SIG-M5 (cell line): Measurements from ENCODE around the gene CNTN4.
"Not testable (repeated sequence)": the region's sequence is repeated elsewhere in the genome, so short reads cannot be mapped to it uniquely, and the experiment has no call there.

Source experiments
- DNase-seq: peaks from one replicate; lab custom pipeline; 2025; lab: John Stamatoyannopoulos, UW

The CNTN4 gene

DNA sequence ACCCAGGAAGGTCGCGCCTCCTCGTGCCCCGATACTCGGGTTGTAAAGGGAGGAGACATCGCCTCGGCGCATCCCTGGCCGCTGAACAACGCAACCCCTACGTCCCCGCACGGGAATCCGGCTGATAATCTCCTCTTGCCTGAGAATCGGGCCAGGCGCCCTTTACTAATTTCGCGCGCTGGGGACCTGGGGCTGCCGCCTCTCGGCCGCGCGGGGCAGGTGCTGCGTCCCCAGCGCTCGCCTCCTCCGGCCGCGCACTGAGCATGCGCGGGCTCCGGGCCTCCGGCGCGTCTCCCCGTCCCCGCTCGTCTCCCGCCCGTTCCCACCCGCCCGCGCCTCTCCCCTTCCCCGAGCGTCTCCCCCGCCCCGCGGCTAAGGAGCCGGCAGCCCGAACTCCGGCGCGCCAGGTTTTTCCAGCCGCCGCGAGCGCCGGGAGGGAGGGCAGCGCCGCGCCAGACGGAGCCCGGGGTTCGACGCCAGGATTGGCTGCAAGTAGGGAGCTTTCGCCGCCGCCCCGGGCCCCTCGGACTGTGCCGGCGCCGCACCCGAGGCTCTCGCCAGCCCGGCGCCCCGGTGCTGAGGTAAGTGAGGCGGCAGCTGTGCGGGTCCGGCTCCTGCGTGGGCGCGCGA, at the start of gene CNTN4:
TSS of gene CNTN4 (plus strand) at position 469 of the 630 bp plus-strand sequence.
- DNase-seq, result no peak

DNA sequence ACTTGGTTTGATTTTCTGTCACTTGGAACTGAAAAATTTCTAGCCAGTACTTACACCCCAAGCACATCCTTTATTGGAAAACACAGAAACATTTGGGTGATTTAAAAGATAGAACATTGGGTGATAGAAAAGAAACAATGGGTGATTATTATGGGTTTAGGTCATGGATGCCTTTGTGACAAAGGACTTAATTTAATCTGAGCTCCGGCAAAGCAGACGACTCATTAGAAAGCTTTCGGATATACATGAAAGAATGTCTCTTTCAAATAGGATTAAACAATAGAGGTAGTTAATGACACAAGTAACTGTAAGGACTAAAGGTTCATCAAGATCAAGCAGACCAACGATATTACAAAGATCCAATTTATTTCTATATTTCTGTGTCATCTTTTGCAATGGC, 37.3 kb upstream of the CNTN4 start:
- DNase-seq, result no peak

DNA sequence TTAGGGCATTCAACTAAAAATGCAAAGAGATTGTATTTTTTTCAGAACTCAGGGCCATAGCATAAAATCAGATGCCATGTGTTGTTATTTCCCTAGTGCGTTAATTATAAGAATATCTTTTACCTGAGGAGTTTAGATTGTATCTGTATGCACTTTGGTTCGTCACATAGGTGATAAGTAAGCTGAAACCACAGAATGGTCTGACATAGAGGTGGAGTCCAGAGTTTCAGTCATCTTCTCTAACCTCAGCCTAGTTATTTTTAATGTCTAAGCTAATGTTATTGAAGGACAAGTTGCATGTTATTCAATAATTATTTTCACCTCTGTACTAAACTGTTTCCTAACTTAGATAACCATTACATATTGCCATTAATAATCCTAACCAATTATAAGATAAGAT, 27.1 kb upstream of the CNTN4 start:
- DNase-seq, result no peak

DNA sequence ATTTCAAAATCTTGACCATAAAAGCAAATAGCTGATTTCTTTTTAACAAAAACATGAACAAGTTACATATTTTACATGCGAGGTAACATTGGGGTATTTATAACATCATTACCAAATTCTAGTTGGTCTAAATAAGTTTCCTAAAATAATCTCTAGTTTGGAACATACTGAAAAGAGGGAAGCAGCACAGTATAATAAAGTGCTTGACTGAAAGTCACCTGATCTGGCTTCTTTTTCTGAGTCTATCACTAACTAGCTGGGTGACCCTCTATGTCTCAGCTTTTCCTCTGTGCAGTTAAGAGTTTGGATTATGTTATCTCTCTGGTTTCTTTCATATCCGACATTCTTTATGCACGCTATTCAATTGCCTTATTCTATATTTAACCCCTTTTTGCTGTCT, 19.8 kb upstream of the CNTN4 start:
- no peak for DNase-seq

DNA sequence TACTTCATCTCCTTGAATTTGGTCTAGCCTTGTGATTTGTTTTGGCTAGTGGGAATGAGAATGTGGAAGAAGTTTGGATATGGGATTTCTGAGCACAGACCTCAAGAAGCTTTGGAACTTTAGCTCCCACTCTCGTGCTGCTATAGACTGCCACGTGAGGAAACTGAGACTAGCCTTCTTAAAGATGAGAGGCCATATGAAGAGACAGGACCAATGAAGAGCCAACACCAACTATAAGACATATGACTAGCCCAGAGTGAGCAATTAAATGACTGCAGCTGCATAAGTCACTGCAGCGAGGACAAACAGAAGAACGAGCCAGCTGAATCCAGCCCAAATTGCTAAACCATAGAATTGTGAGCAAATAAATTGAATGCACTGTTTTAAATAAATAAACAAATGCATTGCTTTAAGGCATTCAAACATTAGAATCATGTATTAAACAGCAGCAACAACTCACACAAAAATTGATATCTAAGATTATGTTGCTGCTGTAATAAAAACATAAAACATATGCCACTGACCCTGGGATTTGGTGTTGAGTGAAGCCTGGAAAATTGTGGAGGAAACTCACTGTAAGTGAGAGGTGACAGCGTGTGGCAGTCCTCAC, 15.7 kb upstream of the CNTN4 start:
- no peak for DNase-seq

DNA sequence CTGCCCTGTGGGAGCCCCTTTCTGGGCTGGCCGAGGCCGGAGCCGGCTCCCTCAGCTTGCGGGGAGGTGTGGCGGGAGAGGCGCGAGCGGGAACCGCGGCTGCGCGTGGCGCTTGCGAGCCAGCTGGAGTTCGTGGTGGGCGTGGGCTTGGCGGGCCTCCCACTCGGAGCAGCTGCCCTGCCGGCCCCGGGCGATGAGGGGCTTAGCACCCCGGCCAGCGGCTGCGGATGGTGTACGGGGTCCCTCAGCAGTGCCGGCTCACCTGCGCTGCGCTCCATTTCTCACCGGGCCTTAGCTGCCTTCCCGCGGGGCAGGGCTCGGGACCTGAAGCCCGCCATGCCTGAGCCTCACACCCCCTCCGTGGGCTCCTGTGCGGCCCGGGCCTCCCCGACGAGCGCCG, 15.1 kb upstream of the CNTN4 start:
- not testable (repeated sequence) for DNase-seq

DNA sequence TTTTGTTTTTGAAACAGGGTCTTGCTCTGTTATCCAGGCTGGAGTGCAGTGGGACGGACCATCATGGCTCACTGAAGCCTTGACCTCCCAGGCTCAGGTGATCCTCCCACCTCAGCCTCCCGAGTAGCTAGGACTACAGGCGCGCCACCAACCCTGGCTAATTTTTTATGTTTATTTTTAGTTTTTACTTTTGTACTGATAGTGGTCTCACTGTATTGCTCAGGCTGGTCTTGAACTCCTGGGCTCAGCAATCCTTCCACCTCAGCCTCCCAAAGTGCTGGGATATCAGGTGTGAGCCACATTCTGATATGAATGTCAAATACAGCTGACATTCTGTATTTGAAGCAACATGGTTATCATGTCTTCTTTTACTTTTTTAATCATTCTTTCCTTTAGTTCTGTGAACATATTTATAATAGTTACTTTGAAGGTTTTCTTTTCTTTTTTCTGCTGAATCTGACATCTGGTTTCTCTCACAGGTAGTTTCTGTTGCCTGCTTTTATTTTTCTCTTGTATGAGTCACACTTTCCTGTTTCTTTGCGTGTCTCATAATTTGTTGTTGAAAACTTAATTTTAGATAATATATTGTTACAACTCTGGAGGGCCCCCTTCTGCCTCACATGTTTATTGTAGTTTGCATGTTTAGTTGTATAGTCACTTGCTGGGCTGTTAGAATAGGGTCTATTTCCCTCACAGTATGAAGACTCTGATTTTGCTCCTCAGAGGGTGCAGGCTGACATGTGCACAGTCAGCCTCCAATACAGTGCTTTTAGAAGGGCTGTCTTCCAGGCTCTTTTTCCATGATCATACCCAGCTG, 8.4 kb upstream of the CNTN4 start:
- DNase-seq, result no peak

DNA sequence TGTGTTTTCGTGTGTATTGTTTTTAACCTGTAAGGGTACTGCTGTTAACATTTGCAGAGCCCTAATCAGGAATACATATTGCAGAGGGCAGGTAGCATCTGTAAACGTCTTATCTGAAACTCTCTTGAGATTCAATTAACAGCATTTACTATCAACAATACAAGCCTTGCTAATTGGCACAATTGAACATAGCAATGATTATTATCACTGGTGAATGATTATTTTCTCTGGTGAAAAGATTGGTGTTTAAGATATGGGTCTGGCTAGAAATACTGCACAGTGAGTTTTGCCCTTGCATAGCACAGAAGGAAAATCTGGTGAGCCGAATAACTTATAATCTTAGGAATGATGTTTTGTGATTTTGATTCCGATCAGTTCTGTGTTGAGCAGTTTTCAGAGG, 5.9 kb upstream of the CNTN4 start:
- no peak for DNase-seq

DNA sequence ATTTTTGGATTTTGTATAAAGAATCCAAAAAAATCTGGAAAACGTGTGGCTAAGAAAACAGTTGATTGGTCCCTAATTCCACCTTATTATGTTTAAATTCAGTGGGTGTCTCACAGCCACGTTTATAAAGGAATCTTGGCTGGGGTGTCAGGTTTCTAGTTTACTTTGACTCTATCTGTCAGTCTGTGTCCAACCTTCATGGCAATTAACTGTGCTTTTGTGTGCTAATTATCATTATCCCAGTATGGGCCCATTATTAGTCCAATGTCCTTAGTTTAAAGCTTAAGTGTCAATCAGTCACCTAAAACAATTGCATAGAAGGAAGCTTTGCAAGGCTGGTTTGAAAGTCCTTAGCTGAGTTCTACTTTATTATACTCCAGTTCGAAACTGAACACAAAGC, 3.7 kb upstream of the CNTN4 start:
- DNase-seq, result no peak

DNA sequence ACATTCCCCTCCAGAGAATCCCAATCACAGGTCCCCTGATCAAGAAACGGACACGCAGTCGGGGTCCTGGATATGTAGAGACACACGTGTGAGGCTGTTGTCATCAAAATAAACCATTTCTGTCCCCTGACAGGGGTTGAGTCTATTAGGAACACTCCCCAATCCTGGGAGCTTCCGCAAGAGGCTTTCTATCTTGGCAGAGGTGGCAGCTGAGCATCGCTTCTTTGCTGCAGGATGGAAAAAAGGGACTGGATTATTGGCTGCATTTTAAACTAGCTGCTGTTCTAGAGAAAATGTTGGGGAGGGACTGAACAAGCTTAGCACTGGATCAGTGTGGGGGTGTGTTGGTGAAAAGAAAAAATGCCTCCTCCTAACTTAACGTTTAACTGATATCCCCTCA, 2.5 kb upstream of the CNTN4 start:
- DNase-seq, result no peak

DNA sequence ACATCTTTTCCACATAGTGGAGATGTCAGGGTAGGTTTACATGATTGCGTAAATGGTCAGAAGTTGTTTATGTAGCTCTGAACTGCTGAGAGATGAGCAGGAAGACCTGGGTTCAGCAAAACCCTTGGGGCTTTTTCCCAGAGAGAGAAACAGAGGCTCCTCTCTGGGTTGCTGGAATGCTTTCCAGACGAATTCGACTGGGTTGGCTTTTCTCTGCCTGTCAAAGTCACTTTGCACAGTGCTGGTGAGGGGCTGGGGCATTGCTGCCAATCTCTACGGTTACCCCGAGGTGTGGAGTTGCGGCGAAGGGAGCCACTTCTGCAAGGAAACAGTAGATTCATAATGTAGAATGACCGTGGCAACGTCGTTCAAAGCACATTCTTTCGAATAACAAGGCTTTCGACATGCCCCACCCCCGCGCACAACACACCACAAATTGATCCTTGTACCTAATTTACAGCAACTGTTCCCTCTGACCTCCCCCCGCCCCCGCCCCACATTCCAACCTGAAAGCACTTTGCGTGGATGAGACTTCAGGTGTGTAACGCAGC, 950 bp upstream of the CNTN4 start:
- DNase-seq, result no peak

DNA sequence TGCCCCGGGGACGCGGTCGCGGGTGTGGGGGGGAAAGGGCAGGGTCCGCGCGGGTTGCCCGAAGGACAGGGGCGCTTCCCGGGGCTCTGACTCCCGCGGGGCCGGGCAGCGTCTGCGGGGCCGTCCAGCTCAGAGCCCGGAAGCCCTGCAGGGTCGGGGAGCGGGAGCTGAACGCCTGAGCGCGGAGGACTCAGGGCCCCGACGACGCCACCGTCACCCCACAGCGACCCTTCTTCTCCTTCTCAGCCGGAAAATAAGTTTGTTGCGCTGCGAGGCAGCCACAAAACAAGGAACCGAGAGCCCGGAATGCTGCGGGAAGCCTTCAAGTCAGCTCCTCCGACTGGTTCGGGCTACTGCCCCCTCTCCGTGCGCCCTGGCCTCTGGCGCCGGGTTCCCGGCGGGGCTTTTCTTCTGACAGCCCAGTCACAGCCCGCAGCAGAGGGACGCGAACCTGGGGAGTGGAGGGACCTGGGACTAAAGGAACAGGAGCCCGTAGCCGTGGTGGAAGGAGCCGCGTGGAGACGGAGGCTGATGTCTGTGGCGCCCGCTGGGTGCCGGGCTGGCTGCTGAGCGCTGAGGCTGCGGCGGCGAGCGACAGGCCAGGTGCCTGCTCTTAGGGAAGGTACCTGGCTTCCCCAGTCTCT, 484 bp downstream of the CNTN4 start:
- DNase-seq, result no peak

DNA sequence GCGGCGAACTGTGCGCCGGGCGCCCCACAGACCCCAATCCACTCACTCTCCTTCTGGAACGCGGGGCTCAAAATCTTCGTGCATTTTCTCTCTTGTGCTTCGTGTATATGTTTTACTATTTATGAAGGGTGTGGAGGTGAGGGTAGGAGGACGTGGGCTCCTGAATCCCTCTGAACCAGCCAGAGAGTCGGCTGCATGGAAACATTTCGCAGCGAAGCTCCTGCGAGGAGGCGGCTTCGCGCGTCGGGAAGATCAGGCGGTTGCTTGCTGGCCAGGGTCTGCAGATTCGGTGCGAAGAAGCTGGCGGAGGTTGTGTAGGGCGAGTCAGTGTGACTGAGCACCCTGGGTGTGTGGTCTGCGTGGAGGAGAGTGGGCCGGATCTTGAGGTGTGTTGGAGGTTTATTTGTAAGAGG, 1.1 kb downstream of the CNTN4 start:
- no peak for DNase-seq

DNA sequence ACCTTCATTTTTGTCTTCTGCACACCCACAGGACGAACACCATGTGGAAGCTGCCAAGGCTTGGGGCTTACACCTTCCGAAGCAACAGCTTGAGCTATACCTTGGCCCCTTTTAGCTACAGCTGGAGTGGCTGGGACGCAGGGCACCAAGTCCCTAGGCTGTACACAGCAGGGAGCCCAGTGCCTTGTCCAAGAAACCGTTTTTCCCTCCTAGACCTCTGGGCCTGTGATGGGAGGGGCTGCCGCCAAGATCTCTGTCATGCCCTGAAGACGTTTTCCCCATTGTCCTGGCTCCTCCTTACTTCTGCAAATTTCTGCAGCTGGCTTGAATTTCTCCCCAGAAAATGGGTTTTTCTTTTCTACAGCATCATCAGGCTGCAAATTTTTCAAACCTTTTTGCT, 7.8 kb downstream of the CNTN4 start:
- DNase-seq, result no peak

DNA sequence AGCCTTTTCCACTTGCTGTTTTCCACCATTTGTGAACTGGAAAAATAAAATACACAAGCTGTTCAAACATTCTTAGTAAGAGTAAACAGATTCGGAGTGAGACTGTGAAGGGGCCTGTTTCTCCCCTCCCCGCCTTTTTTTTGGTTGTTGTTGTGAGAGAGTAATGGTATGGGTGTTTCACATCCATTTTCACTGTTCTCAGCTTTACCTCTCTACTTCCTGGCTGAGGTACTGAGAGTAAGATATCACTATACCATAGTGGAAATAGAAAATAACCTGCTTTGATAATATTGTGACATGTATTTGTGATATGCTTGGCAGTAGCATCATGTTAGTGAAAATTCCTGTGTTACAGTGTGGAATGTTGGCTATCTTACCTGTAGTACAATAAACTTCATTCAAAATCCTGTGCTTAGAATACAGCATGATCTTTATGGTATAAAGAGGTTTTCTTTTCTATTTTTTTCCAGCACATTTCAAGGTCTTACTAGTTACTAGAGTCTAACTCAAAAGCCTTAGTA, 12.0 kb downstream of the CNTN4 start:
- DNase-seq, result no peak

DNA sequence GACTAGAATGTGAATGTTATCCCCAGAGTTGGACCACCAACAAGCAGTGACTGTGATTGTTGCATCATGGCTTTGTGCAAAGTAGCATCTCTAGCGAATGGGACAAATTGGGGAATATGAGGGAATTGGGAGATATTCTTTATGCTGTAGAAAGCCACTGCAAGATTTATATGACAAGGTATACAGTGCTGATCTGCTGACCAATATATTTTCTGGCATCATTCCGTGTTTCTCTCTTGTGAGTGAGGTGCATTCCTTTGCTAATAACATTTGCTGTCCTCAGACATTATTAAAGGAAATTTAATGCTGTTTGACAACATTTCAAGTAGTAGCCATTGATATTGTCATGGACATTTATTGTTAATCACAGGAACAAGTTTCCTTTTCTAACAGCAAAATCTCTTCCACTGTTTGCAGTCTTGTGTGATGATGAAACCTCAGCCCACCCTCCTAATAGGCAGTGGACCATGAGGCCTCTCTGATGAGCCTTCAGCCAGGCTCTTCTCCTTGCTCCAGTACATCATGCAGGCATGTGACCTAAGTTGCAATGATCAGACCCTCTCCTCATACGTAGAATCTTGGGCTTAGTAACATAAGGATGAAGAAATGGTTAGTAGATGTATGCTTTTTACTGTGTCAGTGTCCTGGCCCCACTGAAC, 16.1 kb downstream of the CNTN4 start:
- no peak for DNase-seq

DNA sequence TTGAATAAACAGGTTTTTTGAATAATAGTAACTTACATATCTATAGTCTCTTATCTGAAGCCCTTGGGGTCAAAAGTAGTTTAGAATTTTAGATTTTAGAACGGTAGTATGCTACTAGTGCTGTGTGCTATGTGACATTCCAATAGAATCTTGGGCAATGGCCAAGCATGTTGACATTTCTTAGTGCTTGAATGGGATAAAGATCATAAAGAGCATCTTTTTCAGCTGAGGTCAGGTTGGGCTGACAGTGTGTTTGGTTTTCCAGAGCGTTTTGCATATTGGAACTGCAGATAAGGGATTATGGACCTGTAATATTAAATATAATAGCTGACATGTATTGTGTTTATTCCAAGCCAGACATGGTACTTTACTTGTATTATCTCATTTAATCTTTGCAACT, 32.1 kb downstream of the CNTN4 start:
- DNase-seq, result no peak

DNA sequence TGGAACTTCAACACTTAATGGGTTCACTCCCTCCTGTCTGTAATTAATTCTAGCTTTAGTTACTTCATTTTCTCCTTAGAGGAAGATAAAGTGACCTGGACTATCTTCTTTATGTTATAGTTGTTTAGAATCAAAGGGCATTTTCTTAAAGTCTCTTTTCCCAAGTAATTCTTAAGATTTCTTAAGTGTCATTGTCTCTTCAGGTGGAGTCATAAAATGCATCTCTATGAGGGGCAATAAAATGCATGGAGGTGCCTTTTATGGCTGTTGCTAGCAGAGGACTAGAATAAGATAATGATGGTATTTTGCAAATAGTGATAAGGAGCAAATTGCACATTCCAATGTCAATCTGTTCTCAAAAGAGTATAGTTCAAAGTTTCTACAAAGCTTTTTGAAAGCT, 34.5 kb downstream of the CNTN4 start:
- DNase-seq, result no peak

DNA sequence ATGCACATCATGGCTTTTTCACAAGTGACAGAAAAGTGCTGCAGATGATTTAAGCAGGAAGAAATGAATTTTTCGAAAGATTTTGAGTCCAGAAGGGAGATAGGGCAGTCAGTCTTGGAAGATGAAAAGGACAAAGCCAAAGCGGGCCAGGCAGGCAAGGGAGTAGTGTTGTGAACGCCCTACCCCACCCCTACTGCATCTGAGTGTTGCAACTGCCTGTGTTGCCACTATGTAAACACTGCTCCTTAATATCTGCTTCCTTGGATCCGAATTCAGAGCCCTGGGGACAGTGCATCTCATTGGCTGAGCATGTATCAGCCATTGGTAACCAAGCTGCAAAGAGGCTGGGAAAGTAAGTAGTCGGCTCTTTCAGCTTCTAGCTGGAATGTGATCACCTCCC, 39.0 kb downstream of the CNTN4 start:
- DNase-seq, result no peak

DNA sequence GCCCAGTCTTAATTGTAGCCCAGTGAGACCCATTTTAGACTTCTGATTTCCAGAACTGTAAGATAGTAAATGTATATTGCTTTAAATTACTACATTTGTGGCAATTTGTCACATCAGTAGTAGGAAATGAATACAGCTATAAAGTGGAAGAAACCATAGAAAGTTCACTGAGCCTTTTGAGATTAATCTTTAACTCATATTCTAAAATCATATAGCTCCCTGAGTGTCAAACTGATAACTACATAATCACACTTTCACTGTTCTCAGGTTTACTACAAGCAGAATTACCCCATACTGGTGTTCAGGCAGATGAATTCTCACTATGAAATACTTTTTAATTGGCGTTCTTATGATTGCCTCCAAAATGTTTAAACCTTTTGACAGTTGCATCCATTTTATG, 42.8 kb downstream of the CNTN4 start:
- DNase-seq, result no peak

DNA sequence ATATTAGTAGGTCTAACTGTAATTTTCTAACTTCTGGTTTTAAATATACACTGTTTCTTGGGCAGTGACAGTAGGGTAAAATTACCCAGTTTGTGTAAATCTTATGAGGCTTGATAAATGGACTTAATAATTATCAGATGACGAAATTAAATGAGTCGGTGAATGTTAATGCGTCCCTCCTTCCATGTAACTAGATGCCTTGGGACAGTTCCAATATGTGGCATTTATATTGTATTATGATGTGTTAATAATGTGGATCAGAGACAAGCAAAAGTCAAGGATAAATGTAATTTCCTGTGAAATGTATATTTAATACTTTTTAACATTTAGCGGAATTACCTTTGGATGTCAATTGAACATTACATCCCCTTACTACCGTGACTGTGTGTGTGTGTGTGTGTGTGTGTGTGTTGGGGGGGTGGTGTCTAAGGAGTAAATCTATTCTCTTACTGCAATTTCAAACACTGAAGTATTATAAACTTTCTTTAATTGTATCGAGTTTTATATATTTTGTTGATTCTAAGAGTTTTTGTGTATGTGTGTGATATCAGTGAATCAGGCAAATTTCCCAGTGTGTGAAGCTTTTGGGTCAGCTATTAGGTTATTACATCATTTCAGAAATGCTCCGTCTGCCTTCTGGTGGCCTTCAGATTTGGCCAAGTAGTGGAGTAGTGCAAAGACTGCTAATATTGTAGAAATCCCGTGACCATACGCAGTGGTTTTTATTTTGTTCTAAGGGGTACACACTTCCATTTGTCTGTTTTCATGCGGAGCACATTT, 50.1 kb downstream of the CNTN4 start:
- DNase-seq, result no peak
